C4-2B (cell line): ENCODE measurements around the gene NEGR1.

Source experiments
- ZFX ChIP-seq: fragments of 450-650 bp; IDR thresholded peaks from 2 replicates; pipeline ENCODE4 v1.6.1; 2017
- TF ChIP-seq, protein P1 (sequence below): fragments of 450-650 bp; conservative IDR thresholded peaks from 2 replicates; pipeline ENCODE4 v1.5.1; 2017; ENCODE audit warnings: mild to moderate bottlenecking

DNA sequence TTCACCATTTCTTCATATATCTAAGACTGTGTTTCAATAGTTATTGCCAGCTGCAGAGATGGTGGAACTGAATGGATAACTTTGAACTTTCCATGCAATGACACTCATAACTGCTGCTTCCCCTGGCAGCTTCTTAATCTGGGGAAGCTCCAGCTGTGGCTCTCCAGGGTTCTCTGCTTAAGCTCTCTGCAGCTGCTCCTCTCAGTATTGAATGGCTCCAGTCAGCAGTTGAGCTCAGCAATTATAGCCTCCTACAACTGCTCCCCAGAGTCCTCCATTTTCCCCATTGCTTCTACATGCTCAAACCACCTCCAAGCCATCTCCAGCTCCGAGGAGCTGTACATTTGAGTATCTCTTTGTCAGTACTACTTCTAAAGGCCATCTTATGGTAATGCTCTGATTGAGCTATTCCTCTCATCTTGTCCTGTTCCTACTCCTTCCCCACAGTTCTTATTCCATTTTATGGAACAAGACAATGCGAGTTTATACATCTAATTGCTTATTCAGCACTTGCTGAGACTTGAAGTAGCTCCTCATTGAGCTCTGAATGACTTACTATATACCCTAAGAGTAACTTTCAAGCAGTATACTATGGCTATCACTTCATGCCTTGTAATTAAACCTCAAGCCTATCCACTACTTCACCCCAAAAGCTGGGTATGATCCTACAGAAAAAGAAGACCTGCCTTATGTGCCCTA, 362.4 kb downstream of the NEGR1 start:
- TF ChIP-seq, protein P1, sequence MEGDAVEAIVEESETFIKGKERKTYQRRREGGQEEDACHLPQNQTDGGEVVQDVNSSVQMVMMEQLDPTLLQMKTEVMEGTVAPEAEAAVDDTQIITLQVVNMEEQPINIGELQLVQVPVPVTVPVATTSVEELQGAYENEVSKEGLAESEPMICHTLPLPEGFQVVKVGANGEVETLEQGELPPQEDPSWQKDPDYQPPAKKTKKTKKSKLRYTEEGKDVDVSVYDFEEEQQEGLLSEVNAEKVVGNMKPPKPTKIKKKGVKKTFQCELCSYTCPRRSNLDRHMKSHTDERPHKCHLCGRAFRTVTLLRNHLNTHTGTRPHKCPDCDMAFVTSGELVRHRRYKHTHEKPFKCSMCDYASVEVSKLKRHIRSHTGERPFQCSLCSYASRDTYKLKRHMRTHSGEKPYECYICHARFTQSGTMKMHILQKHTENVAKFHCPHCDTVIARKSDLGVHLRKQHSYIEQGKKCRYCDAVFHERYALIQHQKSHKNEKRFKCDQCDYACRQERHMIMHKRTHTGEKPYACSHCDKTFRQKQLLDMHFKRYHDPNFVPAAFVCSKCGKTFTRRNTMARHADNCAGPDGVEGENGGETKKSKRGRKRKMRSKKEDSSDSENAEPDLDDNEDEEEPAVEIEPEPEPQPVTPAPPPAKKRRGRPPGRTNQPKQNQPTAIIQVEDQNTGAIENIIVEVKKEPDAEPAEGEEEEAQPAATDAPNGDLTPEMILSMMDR = no peak
- no peak for TF ChIP-seq ZFX
